Keratinocyte (primary cell): ENCODE results near the gene CDK10. TPM values are rescaled to one million over a fixed set of nuclear protein-coding genes. Genes with fewer than 3 reads are reported as not detected.

Experiments
- DNase-seq: peaks from one replicate; pipeline ENCODE4 v3.0.0-alpha.2; 2011; ENCODE audit warnings: low read depth, missing footprints, low spot score
- FAIRE-seq: peaks from 2 replicates; lab custom pipeline; 2011; peaks lifted over from hg19 to GRCh38; lab: Jason Lieb, UNC
- H2AFZ ChIP-seq: 2 replicates; pipeline ENCODE4 v1.6.0; 2012; ENCODE audit warnings: low read length, control low read depth, inconsistent platforms; ENCODE audit not compliant: control insufficient read depth
- H3K27ac ChIP-seq: 2 replicates; pipeline ENCODE4 v1.5.1; 2011; ENCODE audit warnings: low read length; ENCODE audit not compliant: control insufficient read depth, insufficient read depth
- H3K27me3 ChIP-seq: 3 replicates; pipeline ENCODE4 v1.6.0; 2011; ENCODE audit warnings: low read length; ENCODE audit not compliant: control insufficient read depth, insufficient read depth; ENCODE audit errors: extremely low read depth
- H3K36me3 ChIP-seq, 2 experiments: 2 replicates in 1 of 2; 3 replicates in 1 of 2; pipeline ENCODE4 v1.5.1; 2011; ENCODE audit warnings: low read length in 2 of 2, mild to moderate bottlenecking in 1 of 2; ENCODE audit not compliant: control insufficient read depth in 2 of 2, insufficient read depth in 2 of 2; ENCODE audit errors: extremely low read depth in 1 of 2
- H3K4me1 ChIP-seq: 3 replicates; pipeline ENCODE4 v1.5.1; 2011; ENCODE audit warnings: low read length; ENCODE audit not compliant: control insufficient read depth, insufficient read depth; ENCODE audit errors: extremely low read depth
- H3K4me2 ChIP-seq: 3 replicates; pipeline ENCODE4 v1.6.0; 2011; ENCODE audit warnings: low read depth, low read length; ENCODE audit not compliant: control insufficient read depth, insufficient read depth; ENCODE audit errors: extremely low read depth
- H3K4me3 ChIP-seq, 3 experiments: fragments of 200-600 bp in 1 of 3; sonication (generic) in 1 of 3; 2 replicates in 2 of 3; 3 replicates in 1 of 3; pipeline ENCODE4 v1.5.1; 2011 to 2016; ENCODE audit warnings: low read length in 3 of 3, mild to moderate bottlenecking in 3 of 3, control low read depth in 2 of 3, inconsistent platforms in 1 of 3, low read depth in 1 of 3, mixed read lengths in 1 of 3, mixed run types in 1 of 3, moderate library complexity in 1 of 3; ENCODE audit not compliant: control insufficient read depth in 2 of 3, insufficient read depth in 2 of 3; ENCODE audit errors: extremely low read depth in 1 of 3
- H3K79me2 ChIP-seq: 2 replicates; pipeline ENCODE4 v1.6.0; 2012; ENCODE audit warnings: low read length; ENCODE audit not compliant: control insufficient read depth, insufficient read depth
- H3K9ac ChIP-seq: 3 replicates; pipeline ENCODE4 v1.6.0; 2011; ENCODE audit warnings: low read length; ENCODE audit not compliant: control insufficient read depth, insufficient read depth; ENCODE audit errors: extremely low read depth
- H3K9me1 ChIP-seq: 3 replicates; pipeline ENCODE4 v1.6.0; 2011; ENCODE audit warnings: low read length; ENCODE audit not compliant: control insufficient read depth, insufficient read depth; ENCODE audit errors: extremely low read depth
- H3K9me3 ChIP-seq: 2 replicates; pipeline ENCODE4 v1.5.1; 2012; ENCODE audit warnings: low read depth, low read length; ENCODE audit not compliant: control insufficient read depth
- H4K20me1 ChIP-seq: 3 replicates; pipeline ENCODE4 v1.6.0; 2011; ENCODE audit warnings: low read length; ENCODE audit not compliant: control insufficient read depth, insufficient read depth; ENCODE audit errors: extremely low read depth
- CTCF ChIP-seq, 3 experiments: IDR thresholded peaks in 1 of 3; conservative IDR thresholded peaks in 1 of 3; optimal IDR thresholded peaks in 1 of 3; 2 replicates in 2 of 3; 3 replicates in 1 of 3; pipeline versions ENCODE3 to v1.5.1; 2011; ENCODE audit warnings: low read length in 3 of 3, mild to moderate bottlenecking in 3 of 3, moderate library complexity in 2 of 3, control low read depth in 1 of 3, inconsistent platforms in 1 of 3; ENCODE audit not compliant: insufficient read depth in 2 of 3; ENCODE audit errors: extremely low read depth in 1 of 3
- EZH2 ChIP-seq: IDR thresholded peaks from one replicate; pipeline ENCODE4 v1.6.1; 2012; ENCODE audit warnings: inconsistent platforms, mild to moderate bottlenecking, low read length, moderate library complexity
- dilution Hi-C: fragments of 300-500 bp; cut with MboI; formaldehyde crosslinking; loops from one replicate; pipeline ENCODE4 v1.7.0; 2020; ENCODE audit warnings: low sequenced_read_pairs; ENCODE audit not compliant: extremely low pct_ligation_motif_present
- polyA plus RNA-seq, 5 experiments: library from polyadenylated mRNA; depleted of rRNA in 3 of 5; stranded (reverse) in 3 of 5; stranded (forward) in 1 of 5; unstranded in 1 of 5; fragments of >200 nt; gene quantifications; 1 replicate in 1 of 5; 2 replicates in 3 of 5; 3 replicates in 1 of 5; pipeline versions ENCODE4 v1.2.1 to v1.2.3, GENCODE V29; 2011 to 2012; ENCODE audit warnings: missing spikeins in 2 of 5, low read depth in 1 of 5, low replicate concordance in 1 of 5

CDK10 gene
- polyA plus RNA-seq, 1 donor (not counting 4 experiments of a cell fraction or from before 2014, with no cell fraction given): 30.6 TPM

DNA sequence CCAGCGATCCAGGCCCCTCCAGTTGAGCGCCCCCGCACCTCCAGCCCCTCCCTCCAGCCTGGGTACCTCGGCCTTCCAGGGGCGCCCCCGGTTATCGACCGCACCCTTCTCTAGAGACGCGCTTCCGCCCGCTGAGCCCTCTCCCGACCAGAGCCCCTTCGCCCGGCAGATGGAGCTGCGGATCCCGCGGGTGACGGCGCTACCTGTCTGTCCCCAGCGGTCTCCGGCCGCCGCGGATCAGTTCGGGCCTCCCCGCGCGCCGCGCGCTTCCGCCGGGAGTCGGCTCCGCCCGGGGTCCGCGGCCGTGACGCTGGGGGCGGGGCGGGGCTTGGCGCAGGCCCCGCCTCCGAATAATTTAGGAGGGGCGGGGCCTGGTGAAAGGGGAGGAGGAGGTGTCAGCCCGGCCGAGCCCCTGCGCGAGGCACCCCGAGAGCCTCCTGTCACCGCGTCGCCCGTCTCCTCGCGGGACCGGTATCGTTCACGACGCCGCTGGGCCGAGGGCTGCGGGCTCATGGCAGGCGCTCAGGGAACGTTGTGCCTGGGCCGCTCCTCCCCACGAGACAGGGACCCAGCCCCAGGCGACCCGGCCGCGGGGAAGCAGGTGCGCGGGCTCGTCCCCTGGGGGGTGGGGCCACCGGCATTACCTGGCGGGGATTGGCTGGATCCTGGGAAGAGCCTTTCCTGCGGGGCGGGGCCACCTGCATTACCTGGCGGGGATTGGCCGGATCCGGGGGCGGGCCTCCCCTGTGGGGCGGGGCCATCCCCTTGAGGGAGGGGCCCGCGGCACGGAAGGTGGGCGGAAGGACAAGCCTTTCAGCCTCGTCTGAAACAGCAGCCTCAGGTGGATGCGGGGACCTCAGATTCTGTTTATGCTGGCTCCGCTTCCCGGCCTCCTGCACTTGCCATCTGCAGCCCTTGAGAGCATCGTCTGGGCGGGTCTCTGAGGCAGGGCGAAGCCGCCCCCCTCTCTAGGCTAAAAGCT lies 15.2 kb downstream of the CDK10 start, which contains the start of gene SPATA2L:
TSS of gene SPATA2L (minus strand) at position 281 of the 982 bp plus-strand sequence. CDS start 473 bp downstream, outside the sequence.
- H3K9me1 ChIP-seq: no peaks in the 10 kb centered on the region
- DNase-seq (no peak), FAIRE-seq (peak; percentile 58)
- peak within 1 kb of the TSS; percentile 88 for H3K4me2 ChIP-seq
- H3K9me3 ChIP-seq: no peaks in the 10 kb centered on the region
- no peaks in the 10 kb centered on the region for H3K27me3 ChIP-seq
- peak within 1 kb of the TSS; percentile 93 for H2AFZ ChIP-seq
- peak within 1 kb of the TSS; percentile 14 for H3K27ac ChIP-seq
- H3K4me1 ChIP-seq: peaks cover 19% of the 10 kb centered on the region
- no peaks in the 10 kb centered on the region for H4K20me1 ChIP-seq
- no peaks in the 10 kb centered on the region for H3K79me2 ChIP-seq
- TF ChIP-seq EZH2 (no peak), CTCF (optimal IDR thresholded peaks at IDR 0.05 in 1 of 3, IDR thresholded peaks at IDR 0.05 in 1 of 3, conservative IDR thresholded peaks at IDR 0.05 in 1 of 3; ENCODE audit: extremely low read depth in 1 of 3, insufficient read depth in 2 of 3, low read length in 3 of 3) (peak in 2 of 3 experiments; percentile 41 to 42)
- peaks cover 0 to 2% of the 10 kb centered on the region in 2 experiments for H3K36me3 ChIP-seq
- dilution Hi-C loops: no loop called here
- peak within 1 kb of the TSS; percentile 63 for H3K9ac ChIP-seq
- peak within 1 kb of the TSS; percentile 63 to 82 (median 74) for H3K4me3 ChIP-seq

DNA sequence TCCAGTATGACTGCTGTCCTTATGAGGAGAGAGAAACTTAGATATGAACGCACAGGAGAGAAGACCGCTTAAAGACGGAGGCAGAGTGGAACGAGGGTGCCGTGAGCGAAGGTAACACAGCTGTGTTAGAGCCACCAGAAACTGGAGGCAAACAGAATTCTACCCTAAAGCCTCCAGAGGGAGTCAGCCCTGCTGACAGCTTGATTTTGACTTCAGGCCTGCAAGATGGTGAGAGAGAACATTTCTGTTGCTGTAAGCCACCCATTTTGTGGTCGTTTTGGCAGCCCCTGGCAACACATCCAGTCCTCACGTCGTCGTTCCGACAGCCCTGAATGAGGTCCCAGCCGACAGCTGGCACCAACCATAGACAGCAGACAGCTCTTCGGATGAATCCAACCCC lies 17.8 kb downstream of the CDK10 start:
- H2AFZ ChIP-seq: no peak overlapping the region
- H3K9me1 ChIP-seq: no peaks in the 10 kb centered on the region
- H3K9ac ChIP-seq: no peak overlapping the region
- no peaks in the 10 kb centered on the region for H3K9me3 ChIP-seq
- no peaks in the 10 kb centered on the region for H3K27me3 ChIP-seq
- no peaks in the 10 kb centered on the region for H3K79me2 ChIP-seq
- peaks cover 19% of the 10 kb centered on the region for H3K4me1 ChIP-seq
- no peak overlapping the region for H3K4me2 ChIP-seq
- dilution Hi-C loops: no loop called here
- no peak overlapping the region for H3K27ac ChIP-seq
- peaks cover 0 to 1% of the 10 kb centered on the region in 2 experiments for H3K36me3 ChIP-seq
- no peak for TF ChIP-seq EZH2
- TF ChIP-seq CTCF (optimal IDR thresholded peaks at IDR 0.05 in 1 of 3, IDR thresholded peaks at IDR 0.05 in 1 of 3, conservative IDR thresholded peaks at IDR 0.05 in 1 of 3; ENCODE audit: extremely low read depth in 1 of 3, insufficient read depth in 2 of 3, low read length in 3 of 3): no peak
- DNase-seq (no peak), FAIRE-seq (no peak)
- H3K4me3 ChIP-seq: no peak overlapping the region
- H4K20me1 ChIP-seq: no peaks in the 10 kb centered on the region
